ENCODE data around the gene GAL3ST3. TPM values are rescaled to one million over a fixed set of nuclear protein-coding genes. Genes with fewer than 3 reads are reported as not detected.

GAL3ST3 gene
- total and polyA plus RNA-seq, 9 donors = 0.08 to 3.3 (median 0.48) TPM; not detected in 4

DNA sequence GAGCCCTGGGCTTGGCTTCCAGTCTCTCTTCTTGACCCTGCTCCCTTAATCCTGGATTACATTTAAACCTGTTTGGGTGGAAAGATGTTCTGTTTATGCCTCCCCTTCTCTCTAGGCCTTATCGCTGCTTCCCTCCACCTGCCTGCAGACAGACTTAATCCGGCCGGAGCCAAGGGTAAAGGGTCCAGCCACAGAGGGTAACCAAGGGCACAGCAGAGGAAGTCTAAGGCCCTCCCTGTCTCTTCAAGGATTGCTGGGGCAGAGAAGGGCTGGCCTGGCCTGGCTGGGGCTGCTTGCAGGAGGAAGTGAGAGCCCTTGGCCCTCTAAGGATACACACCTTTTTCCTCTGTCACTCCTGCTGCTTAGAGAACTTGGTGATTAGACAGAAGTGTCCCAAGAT lies 2.1 kb downstream of the GAL3ST3 start:
- Histone ChIP-seq H3K27me3 (no peaks in the 10 kb centered on the region), H3K36me3 (no peaks in the 10 kb centered on the region), H3K9me3 (no peaks in the 10 kb centered on the region), H3K4me1 (ENCODE audit: insufficient read depth) (no peaks in the 10 kb centered on the region), H3K4me3 (no peak overlapping the region), H3K27ac (no peak overlapping the region)
- TF ChIP-seq POLR2A (IDR thresholded peaks at IDR 0.05) (no peak), EP300 (IDR thresholded peaks at IDR 0.05) (no peak)
- TF ChIP-seq, protein P1, sequence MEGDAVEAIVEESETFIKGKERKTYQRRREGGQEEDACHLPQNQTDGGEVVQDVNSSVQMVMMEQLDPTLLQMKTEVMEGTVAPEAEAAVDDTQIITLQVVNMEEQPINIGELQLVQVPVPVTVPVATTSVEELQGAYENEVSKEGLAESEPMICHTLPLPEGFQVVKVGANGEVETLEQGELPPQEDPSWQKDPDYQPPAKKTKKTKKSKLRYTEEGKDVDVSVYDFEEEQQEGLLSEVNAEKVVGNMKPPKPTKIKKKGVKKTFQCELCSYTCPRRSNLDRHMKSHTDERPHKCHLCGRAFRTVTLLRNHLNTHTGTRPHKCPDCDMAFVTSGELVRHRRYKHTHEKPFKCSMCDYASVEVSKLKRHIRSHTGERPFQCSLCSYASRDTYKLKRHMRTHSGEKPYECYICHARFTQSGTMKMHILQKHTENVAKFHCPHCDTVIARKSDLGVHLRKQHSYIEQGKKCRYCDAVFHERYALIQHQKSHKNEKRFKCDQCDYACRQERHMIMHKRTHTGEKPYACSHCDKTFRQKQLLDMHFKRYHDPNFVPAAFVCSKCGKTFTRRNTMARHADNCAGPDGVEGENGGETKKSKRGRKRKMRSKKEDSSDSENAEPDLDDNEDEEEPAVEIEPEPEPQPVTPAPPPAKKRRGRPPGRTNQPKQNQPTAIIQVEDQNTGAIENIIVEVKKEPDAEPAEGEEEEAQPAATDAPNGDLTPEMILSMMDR (IDR thresholded peaks at IDR 0.05) = no peak
- WGBS, 3 donors = 90 to 95% (median 93%) methylated on average over 3 of the region's 3 CpGs
- no peak for DNase-seq
- intact Hi-C loops (cut with DNase I) = no loop called here

DNA sequence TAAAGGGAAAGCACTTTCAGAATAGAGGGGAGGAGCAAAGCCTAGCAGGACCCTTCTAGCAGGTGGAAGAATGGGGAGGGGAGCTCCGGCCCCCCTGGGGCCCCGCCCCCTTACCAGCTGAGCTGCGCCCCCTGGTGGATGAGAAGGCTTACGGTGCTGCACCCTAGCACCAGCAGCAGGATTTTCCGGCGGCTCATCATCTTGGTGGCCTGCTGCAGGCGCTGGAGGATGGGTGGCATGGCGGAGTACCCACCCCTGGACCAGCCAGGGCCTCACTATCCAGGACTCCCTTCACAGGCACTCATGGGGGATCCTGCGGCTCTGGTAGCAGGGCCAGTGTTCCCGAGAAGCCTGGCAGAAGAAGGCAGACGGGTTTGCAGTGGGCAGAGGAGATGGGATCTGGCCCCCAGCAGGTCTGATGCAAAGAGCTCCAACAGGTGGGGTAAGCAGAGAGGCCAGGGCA lies 3.8 kb downstream of the GAL3ST3 start:
- Histone ChIP-seq H3K27me3 (no peaks in the 10 kb centered on the region), H3K27ac (no peak overlapping the region), H3K9me3 (no peaks in the 10 kb centered on the region), H3K4me1 (ENCODE audit: insufficient read depth) (no peaks in the 10 kb centered on the region), H3K36me3 (no peaks in the 10 kb centered on the region), H3K4me3 (no peak overlapping the region)
- 9 to 14% (median 11%) methylated on average over 11 of the region's 11 CpGs for WGBS, 3 donors
- DNase-seq = peak; percentile 61 to 77 (median 71)
- intact Hi-C loops (cut with DNase I) = no loop called here
- TF ChIP-seq POLR2A (IDR thresholded peaks at IDR 0.05) (no peak), EP300 (IDR thresholded peaks at IDR 0.05) (no peak)
- TF ChIP-seq, protein P1 (IDR thresholded peaks at IDR 0.05) = peak; percentile 63 to 83 (median 67)

DNA sequence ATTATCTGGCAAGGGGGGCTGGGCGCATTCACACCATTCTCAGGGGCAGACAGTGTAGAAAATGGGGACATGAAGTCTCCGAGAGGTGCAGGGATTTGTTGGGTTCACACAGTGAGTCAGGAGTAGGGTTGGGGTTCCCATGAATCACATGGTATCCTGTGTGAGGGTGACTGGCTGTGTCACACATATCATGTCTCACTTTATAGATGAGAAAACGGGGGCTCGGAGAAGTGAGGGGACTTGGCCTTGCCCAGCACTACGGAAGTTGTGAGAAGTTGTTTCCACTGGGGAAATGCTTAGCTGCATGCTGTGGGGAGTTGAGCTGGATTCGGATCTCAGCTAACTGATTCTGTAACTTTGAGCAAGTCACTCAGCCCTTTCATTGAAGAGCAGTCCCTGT lies 4.2 kb downstream of the GAL3ST3 start:
- intact Hi-C loops (cut with DNase I) = no loop called here
- Histone ChIP-seq H3K4me1 (ENCODE audit: insufficient read depth) (no peaks in the 10 kb centered on the region), H3K27me3 (no peaks in the 10 kb centered on the region), H3K27ac (no peak overlapping the region), H3K4me3 (no peak overlapping the region), H3K9me3 (no peaks in the 10 kb centered on the region), H3K36me3 (no peaks in the 10 kb centered on the region)
- whole genome bisulfite sequencing, 3 donors = 59 to 71% (median 68%) methylated on average over 6 of the region's 6 CpGs
- TF ChIP-seq POLR2A (IDR thresholded peaks at IDR 0.05) = no peak
- TF ChIP-seq EP300 (IDR thresholded peaks at IDR 0.05) = no peak
- TF ChIP-seq, protein P1 (IDR thresholded peaks at IDR 0.05) = no peak
- no peak for DNase-seq

DNA sequence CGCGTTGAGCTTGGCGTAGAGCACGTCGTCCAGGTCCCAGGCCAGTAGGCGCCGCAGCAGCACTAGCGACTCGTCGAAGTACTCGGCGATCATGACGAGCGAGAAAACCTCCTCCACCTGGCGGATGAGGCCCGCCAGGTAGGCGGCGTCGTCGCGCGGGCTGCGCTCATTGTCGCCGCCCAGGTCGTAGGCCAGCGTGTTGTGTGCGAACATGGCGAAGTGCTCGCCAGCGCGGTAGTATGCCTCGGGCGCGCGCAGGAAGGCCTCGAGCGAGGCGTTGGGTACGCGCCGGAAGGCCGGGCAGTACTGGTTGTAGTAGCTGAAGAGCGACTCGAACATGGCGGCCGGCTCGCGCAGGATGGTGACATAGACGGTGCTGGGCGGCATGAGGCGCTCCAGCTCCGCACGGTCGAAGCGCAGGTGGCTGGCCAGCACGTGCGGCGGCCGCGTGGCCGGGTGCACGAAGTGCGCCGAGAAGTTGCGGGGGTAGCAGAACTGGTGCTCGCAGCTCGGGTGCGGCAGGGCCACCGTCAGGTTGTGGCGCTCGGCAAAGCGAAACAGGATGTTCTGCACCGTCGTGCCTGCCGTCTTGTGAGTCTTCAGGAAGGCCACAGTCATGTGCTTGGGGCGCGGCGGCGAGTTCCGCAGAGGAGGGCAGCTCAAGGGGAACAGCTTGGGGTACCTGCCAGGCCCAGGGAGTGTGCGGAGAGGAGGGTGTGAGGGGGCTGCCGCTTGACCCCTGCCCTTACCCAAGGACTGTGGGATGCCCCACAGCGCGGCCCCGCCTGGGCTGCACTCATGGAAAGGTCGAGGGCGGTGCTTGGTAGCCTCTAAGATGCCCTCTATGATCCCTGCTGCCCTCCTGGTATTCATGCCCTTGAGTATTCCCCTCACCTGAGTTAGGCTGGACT lies 5.7 kb downstream of the GAL3ST3 start:
- Histone ChIP-seq H3K27me3 (no peaks in the 10 kb centered on the region), H3K27ac (no peak overlapping the region), H3K36me3 (no peaks in the 10 kb centered on the region), H3K4me1 (ENCODE audit: insufficient read depth) (no peaks in the 10 kb centered on the region), H3K9me3 (no peaks in the 10 kb centered on the region), H3K4me3 (no peak overlapping the region)
- 96% methylated on average over 88 of the region's 88 CpGs for WGBS, 3 donors
- intact Hi-C loops (cut with DNase I) = no loop called here
- TF ChIP-seq POLR2A (IDR thresholded peaks at IDR 0.05) (no peak), EP300 (IDR thresholded peaks at IDR 0.05) (no peak)
- TF ChIP-seq, protein P1 (IDR thresholded peaks at IDR 0.05) = no peak
- no peak for DNase-seq

Data from ovary (tissue), 9 donors.